DMS153 treated with DMSO at 0.1 percent for 48 hours (cell line): ENCODE data around the gene FAM193B.
A peak's percentile ranks its signal among the peaks of the same experiment; 100 is the strongest.

ENCODE experiments used
- DNase-seq: peaks from one replicate; lab custom pipeline; 2025; ENCODE audit not compliant: unreplicated experiment; lab: John Stamatoyannopoulos, UW

Gene FAM193B

GRCh38 chr5:177516601-177517568 lies 37.5 kb downstream of the FAM193B start, which contains the start of gene DDX41:
Gene DDX41 (minus strand): TSS chr5:177516961. CDS start chr5:177516945, 16 bp downstream.
- peak; percentile 44 for DNase-seq

GRCh38 chr5:177515580-177515979 lies 38.8 kb downstream of the FAM193B start:
- DNase-seq: no peak

GRCh38 chr5:177514541-177514940 lies 39.8 kb downstream of the FAM193B start:
- no peak for DNase-seq

GRCh38 chr5:177513500-177513899 lies 40.9 kb downstream of the FAM193B start:
- no peak for DNase-seq

GRCh38 chr5:177512736-177513380 lies 41.5 kb downstream of the FAM193B start:
- no peak for DNase-seq

- DNase-seq: no peak
Measured at GRCh38 chr5:177511796-177512675, 42.3 kb downstream of the FAM193B start.

- DNase-seq: no peak
Measured at GRCh38 chr5:177511181-177511580, 43.2 kb downstream of the FAM193B start.

GRCh38 chr5:177510567-177511053 lies 43.8 kb downstream of the FAM193B start:
- DNase-seq: no peak

GRCh38 chr5:177509991-177510566 lies 44.3 kb downstream of the FAM193B start:
- no peak for DNase-seq

- no peak for DNase-seq
Measured at GRCh38 chr5:177509381-177509951, 44.9 kb downstream of the FAM193B start, which contains the start of gene DOK3. Gene DOK3 (minus strand): TSS chr5:177509826. CDS start chr5:177509540, 286 bp downstream.

- DNase-seq: no peak
Measured at GRCh38 chr5:177508837-177509236, 45.5 kb downstream of the FAM193B start.

- no peak for DNase-seq
Measured at GRCh38 chr5:177508221-177508611, 46.1 kb downstream of the FAM193B start.

- DNase-seq: no peak
Measured at GRCh38 chr5:177507596-177508220, 46.7 kb downstream of the FAM193B start.

GRCh38 chr5:177507165-177507564 lies 47.2 kb downstream of the FAM193B start:
- DNase-seq: no peak

GRCh38 chr5:177505075-177505474 lies 49.3 kb downstream of the FAM193B start:
- DNase-seq: no peak

- no peak for DNase-seq
Measured at GRCh38 chr5:177504086-177505056, 50.0 kb downstream of the FAM193B start.

GRCh38 chr5:177503351-177504085 lies 50.8 kb downstream of the FAM193B start:
- no peak for DNase-seq

- no peak for DNase-seq
Measured at GRCh38 chr5:177502886-177503285, 51.5 kb downstream of the FAM193B start.
